Stimulated activated CD4-positive, alpha-beta T cell treated with anti-CD3 and anti-CD28 coated beads, Interleukin-4, amount 100 ng/mL, for 1 hour (primary cell): ENCODE results near the gene FAM149A.

ENCODE experiments used
- DNase-seq: peaks from one replicate; pipeline ENCODE4 v3.0.0-alpha.2; 2020

Gene FAM149A

GRCh38 chr4:186104114-186104889, at the start of gene FAM149A:
Gene FAM149A (plus strand): TSS chr4:186104704.
- peak; percentile 65 for DNase-seq

GRCh38 chr4:186058253-186058979, 46.1 kb upstream of the FAM149A start:
- DNase-seq, result no peak

- no peak for DNase-seq
Observed at GRCh38 chr4:186058980-186059316, 45.6 kb upstream of the FAM149A start.

- DNase-seq, result no peak
Observed at GRCh38 chr4:186061921-186062320, 42.6 kb upstream of the FAM149A start.

- DNase-seq, result peak; percentile 12
Observed at GRCh38 chr4:186067757-186068385, 36.6 kb upstream of the FAM149A start.

- no peak for DNase-seq
Observed at GRCh38 chr4:186068581-186069348, 35.7 kb upstream of the FAM149A start, which contains the start of gene TLR3. Gene TLR3 (plus strand): TSS chr4:186069156. CDS start chr4:186076620, 7,464 bp downstream.

GRCh38 chr4:186069729-186070128, 34.8 kb upstream of the FAM149A start:
- DNase-seq, result no peak

- DNase-seq, result no peak
Observed at GRCh38 chr4:186072516-186072915, 32.0 kb upstream of the FAM149A start.

GRCh38 chr4:186074189-186074588, 30.3 kb upstream of the FAM149A start:
- DNase-seq, result no peak

- DNase-seq, result no peak
Observed at GRCh38 chr4:186078981-186079638, 25.4 kb upstream of the FAM149A start.

- DNase-seq, result no peak
Observed at GRCh38 chr4:186079694-186080093, 24.8 kb upstream of the FAM149A start.

- DNase-seq, result no peak
Observed at GRCh38 chr4:186081202-186081807, 23.2 kb upstream of the FAM149A start.

- no peak for DNase-seq
Observed at GRCh38 chr4:186082221-186082620, 22.3 kb upstream of the FAM149A start.

- no peak for DNase-seq
Observed at GRCh38 chr4:186088523-186088922, 16.0 kb upstream of the FAM149A start.

- DNase-seq, result no peak
Observed at GRCh38 chr4:186092296-186092695, 12.2 kb upstream of the FAM149A start.

- no peak for DNase-seq
Observed at GRCh38 chr4:186095406-186095805, 9.1 kb upstream of the FAM149A start.

GRCh38 chr4:186096681-186097165, 7.8 kb upstream of the FAM149A start:
- DNase-seq, result no peak

GRCh38 chr4:186097386-186097785, 7.1 kb upstream of the FAM149A start:
- DNase-seq, result no peak

- no peak for DNase-seq
Observed at GRCh38 chr4:186102931-186103330, 1.6 kb upstream of the FAM149A start.

- DNase-seq, result peak; percentile 10
Observed at GRCh38 chr4:186104890-186105646, 564 bp downstream of the FAM149A start.
